ENCODE data around the gene RSRC1. TPM values are rescaled to one million over a fixed set of nuclear protein-coding genes. Genes with fewer than 3 reads are reported as not detected.

RSRC1 gene
- polyA plus RNA-seq, 1 donor (not counting 4 experiments of a cell fraction or from before 2014, with no cell fraction given) = 11.1 TPM

- H3K4me1 ChIP-seq (ENCODE audit: control insufficient read depth, extremely low read depth, insufficient read depth, low read length) = no peaks in the 10 kb centered on the region
- no peak overlapping the region for H3K4me3 ChIP-seq (ENCODE audit: control insufficient read depth in 2 of 3, extremely low read depth in 1 of 3, insufficient read depth in 2 of 3, low read depth in 1 of 3, low read length in 3 of 3)
- dilution Hi-C loops (cut with MboI; ENCODE audit: extremely low pct_ligation_motif_present, low sequenced_read_pairs) = no loop called here
- H3K9me1 ChIP-seq (ENCODE audit: control insufficient read depth, extremely low read depth, insufficient read depth, low read length) = no peaks in the 10 kb centered on the region
- H3K4me2 ChIP-seq (ENCODE audit: control insufficient read depth, extremely low read depth, insufficient read depth, low read depth, low read length) = no peak overlapping the region
- no peak overlapping the region for H3K27ac ChIP-seq (ENCODE audit: control insufficient read depth, insufficient read depth, low read length)
- H3K36me3 ChIP-seq (ENCODE audit: control insufficient read depth in 2 of 2, extremely low read depth in 1 of 2, insufficient read depth in 2 of 2, low read length in 2 of 2) = no peaks in the 10 kb centered on the region
- H3K79me2 ChIP-seq (ENCODE audit: control insufficient read depth, insufficient read depth, low read length) = no peaks in the 10 kb centered on the region
- DNase-seq (ENCODE audit: low read depth, low spot score) (no peak), FAIRE-seq (no peak)
- no peaks in the 10 kb centered on the region for H4K20me1 ChIP-seq (ENCODE audit: control insufficient read depth, extremely low read depth, insufficient read depth, low read length)
- H3K9me3 ChIP-seq (ENCODE audit: control insufficient read depth, low read depth, low read length) = no peaks in the 10 kb centered on the region
- TF ChIP-seq CTCF (optimal IDR thresholded peaks at IDR 0.05 in 1 of 3, IDR thresholded peaks at IDR 0.05 in 1 of 3, conservative IDR thresholded peaks at IDR 0.05 in 1 of 3; ENCODE audit: extremely low read depth in 1 of 3, insufficient read depth in 2 of 3, low read length in 3 of 3) (no peak), EZH2 (IDR thresholded peaks at IDR 0.05; ENCODE audit: low read length) (no peak)
- no peak overlapping the region for H3K9ac ChIP-seq (ENCODE audit: control insufficient read depth, extremely low read depth, insufficient read depth, low read length)
- H3K27me3 ChIP-seq (ENCODE audit: control insufficient read depth, extremely low read depth, insufficient read depth, low read length) = no peaks in the 10 kb centered on the region
- no peak overlapping the region for H2AFZ ChIP-seq (ENCODE audit: control insufficient read depth, low read length)
Measured at GRCh38 chr3:158185711-158186110, 75.8 kb downstream of the RSRC1 start.

GRCh38 chr3:158200955-158201354 is 91.1 kb downstream of the RSRC1 start:
- dilution Hi-C loops (cut with MboI; ENCODE audit: extremely low pct_ligation_motif_present, low sequenced_read_pairs) = no loop called here
- DNase-seq (ENCODE audit: low read depth, low spot score) (no peak), FAIRE-seq (no peak)
- Histone ChIP-seq H3K79me2 (ENCODE audit: control insufficient read depth, insufficient read depth, low read length) (peaks cover 2% of the 10 kb centered on the region), H3K4me2 (ENCODE audit: control insufficient read depth, extremely low read depth, insufficient read depth, low read depth, low read length) (no peak overlapping the region), H4K20me1 (ENCODE audit: control insufficient read depth, extremely low read depth, insufficient read depth, low read length) (no peaks in the 10 kb centered on the region), H3K27ac (ENCODE audit: control insufficient read depth, insufficient read depth, low read length) (no peak overlapping the region), H3K27me3 (ENCODE audit: control insufficient read depth, extremely low read depth, insufficient read depth, low read length) (no peaks in the 10 kb centered on the region), H3K9ac (ENCODE audit: control insufficient read depth, extremely low read depth, insufficient read depth, low read length) (no peak overlapping the region), H3K4me1 (ENCODE audit: control insufficient read depth, extremely low read depth, insufficient read depth, low read length) (no peaks in the 10 kb centered on the region), H2AFZ (ENCODE audit: control insufficient read depth, low read length) (no peak overlapping the region), H3K4me3 (ENCODE audit: control insufficient read depth in 2 of 3, extremely low read depth in 1 of 3, insufficient read depth in 2 of 3, low read depth in 1 of 3, low read length in 3 of 3) (no peak overlapping the region), H3K9me3 (ENCODE audit: control insufficient read depth, low read depth, low read length) (no peaks in the 10 kb centered on the region), H3K36me3 (ENCODE audit: control insufficient read depth in 2 of 2, extremely low read depth in 1 of 2, insufficient read depth in 2 of 2, low read length in 2 of 2) (no peaks in the 10 kb centered on the region), H3K9me1 (ENCODE audit: control insufficient read depth, extremely low read depth, insufficient read depth, low read length) (no peaks in the 10 kb centered on the region)
- TF ChIP-seq EZH2 (IDR thresholded peaks at IDR 0.05; ENCODE audit: low read length) (no peak), CTCF (optimal IDR thresholded peaks at IDR 0.05 in 1 of 3, IDR thresholded peaks at IDR 0.05 in 1 of 3, conservative IDR thresholded peaks at IDR 0.05 in 1 of 3; ENCODE audit: extremely low read depth in 1 of 3, insufficient read depth in 2 of 3, low read length in 3 of 3) (no peak)

All from keratinocyte (primary cell).